ENCODE measurements around the gene KRTAP17-1.

DNA sequence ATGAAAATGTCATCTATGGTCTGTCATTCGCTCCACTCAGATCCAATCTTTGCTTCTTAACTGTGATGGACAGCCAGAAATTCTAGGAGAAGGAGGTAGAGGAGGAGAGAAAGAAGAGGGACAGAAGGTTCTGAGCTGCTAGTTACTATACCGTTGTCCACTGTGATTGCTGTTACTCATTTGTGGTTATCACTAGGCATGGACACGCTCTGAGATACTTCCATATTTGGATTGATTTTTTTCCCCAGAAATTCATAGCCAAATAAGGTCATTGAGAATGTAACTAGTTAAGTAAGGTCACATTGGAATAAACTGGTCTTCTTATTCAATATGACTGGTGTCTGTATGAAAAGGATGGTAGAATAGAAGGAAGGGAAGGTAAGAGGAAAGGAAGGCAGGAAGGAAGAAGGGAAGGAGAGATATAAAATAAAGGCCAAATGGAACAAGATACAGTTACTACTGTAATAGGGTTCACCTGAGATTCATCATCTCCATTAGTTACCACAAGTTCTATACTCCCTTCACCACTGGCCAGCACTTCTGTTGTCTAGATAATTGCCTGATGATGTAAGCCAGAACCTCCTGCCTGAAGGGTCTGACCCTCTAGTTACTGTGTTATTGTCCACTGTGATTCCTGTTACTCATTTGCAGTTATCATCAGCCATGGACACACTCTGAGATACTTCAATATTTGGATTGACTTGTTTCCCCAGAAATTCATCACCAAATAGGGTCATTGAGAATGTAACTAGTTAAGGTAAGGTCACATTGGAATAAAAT is 37.1 kb downstream of the KRTAP17-1 start:
- TF ChIP-seq CTCF (IDR thresholded peaks at IDR 0.05; ENCODE audit: insufficient read depth, low read length): no peak
- TF ChIP-seq, protein P1, sequence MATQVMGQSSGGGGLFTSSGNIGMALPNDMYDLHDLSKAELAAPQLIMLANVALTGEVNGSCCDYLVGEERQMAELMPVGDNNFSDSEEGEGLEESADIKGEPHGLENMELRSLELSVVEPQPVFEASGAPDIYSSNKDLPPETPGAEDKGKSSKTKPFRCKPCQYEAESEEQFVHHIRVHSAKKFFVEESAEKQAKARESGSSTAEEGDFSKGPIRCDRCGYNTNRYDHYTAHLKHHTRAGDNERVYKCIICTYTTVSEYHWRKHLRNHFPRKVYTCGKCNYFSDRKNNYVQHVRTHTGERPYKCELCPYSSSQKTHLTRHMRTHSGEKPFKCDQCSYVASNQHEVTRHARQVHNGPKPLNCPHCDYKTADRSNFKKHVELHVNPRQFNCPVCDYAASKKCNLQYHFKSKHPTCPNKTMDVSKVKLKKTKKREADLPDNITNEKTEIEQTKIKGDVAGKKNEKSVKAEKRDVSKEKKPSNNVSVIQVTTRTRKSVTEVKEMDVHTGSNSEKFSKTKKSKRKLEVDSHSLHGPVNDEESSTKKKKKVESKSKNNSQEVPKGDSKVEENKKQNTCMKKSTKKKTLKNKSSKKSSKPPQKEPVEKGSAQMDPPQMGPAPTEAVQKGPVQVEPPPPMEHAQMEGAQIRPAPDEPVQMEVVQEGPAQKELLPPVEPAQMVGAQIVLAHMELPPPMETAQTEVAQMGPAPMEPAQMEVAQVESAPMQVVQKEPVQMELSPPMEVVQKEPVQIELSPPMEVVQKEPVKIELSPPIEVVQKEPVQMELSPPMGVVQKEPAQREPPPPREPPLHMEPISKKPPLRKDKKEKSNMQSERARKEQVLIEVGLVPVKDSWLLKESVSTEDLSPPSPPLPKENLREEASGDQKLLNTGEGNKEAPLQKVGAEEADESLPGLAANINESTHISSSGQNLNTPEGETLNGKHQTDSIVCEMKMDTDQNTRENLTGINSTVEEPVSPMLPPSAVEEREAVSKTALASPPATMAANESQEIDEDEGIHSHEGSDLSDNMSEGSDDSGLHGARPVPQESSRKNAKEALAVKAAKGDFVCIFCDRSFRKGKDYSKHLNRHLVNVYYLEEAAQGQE (IDR thresholded peaks at IDR 0.05; ENCODE audit: insufficient replicate concordance, low read depth): no peak
- TF ChIP-seq POLR2AphosphoS5 (IDR thresholded peaks at IDR 0.05; ENCODE audit: low read depth): no peak

Measured in HL-60 (cell line).